ENCODE data around the gene HDAC4. TPM values are rescaled to one million over a fixed set of nuclear protein-coding genes. Genes with fewer than 3 reads are reported as not detected.

HDAC4 gene
- total and polyA plus RNA-seq, 9 of the 15 experiments (the other 6 are each of a cell fraction or from before 2014, with no cell fraction given): 0.11 to 20.2 (median 4.0) TPM

DNA sequence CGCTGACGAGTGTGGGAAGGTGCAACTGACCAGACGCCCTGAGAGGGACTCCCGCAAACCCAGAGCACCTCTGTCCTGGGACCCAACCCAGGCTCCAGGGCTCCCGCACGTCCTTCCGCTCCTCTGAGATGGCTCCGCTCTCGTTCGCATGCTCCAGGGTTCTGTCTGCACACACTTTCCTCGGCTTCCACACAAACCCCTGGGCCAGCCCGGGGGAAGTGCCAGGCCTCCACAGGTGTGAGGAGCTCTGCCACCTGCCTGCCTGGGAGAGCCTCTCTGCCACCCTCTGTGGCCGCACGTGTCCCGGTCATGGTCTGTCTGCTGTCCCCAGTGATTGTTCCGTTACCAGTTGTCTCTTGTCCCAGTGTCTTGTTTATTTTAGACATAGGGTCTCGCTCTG, 222.9 kb downstream of the HDAC4 start:
- Histone ChIP-seq H3K27me3 (ENCODE audit: control insufficient read depth in 2 of 2, insufficient read depth in 2 of 2, low read length in 2 of 2) (no peaks in the 10 kb centered on the region), H3K27ac (ENCODE audit: extremely low read depth, low read depth, low read length) (no peak overlapping the region), H2AFZ (ENCODE audit: low read depth, low read length) (no peak overlapping the region), H3K9ac (ENCODE audit: insufficient read depth in 1 of 2, low read depth in 2 of 2, low read length in 2 of 2) (no peak overlapping the region), H3K36me3 (ENCODE audit: control insufficient read depth, insufficient read depth, low read length) (no peaks in the 10 kb centered on the region), H3K79me2 (ENCODE audit: control insufficient read depth, insufficient read depth, low read length) (no peaks in the 10 kb centered on the region), H3K4me2 (ENCODE audit: insufficient read depth, low read length) (no peak overlapping the region), H3K9me3 (replicated peaks; ENCODE audit: control insufficient read depth, insufficient read depth, low read depth, low read length) (no peaks in the 10 kb centered on the region), H3K9me1 (ENCODE audit: control insufficient read depth, insufficient read depth, low read length) (no peaks in the 10 kb centered on the region), H3K4me1 (replicated peaks in 1 of 2; ENCODE audit: control insufficient read depth in 2 of 2, insufficient read depth in 2 of 2, low read length in 2 of 2) (no peaks in the 10 kb centered on the region), H3K4me3 (no peak overlapping the region), H4K20me1 (replicated peaks; ENCODE audit: control insufficient read depth, insufficient read depth, low read length) (no peaks in the 10 kb centered on the region)
- CTCF ChIA-PET (ENCODE audit: low intra/inter-chr PET ratio): no interaction called here
- intact Hi-C loops (cut with micrococcal nuclease): no loop called here
- POLR2A ChIA-PET: no interaction called here
- WGBS (ENCODE audit: insufficient coverage, low coverage, missing lambda C conversion rate): 90% methylated on average over 9 of the region's 17 CpGs
- no peak for DNase-seq (ENCODE audit: extremely low read depth in 1 of 4, low spot score in 3 of 4)
- in situ Hi-C loops (cut with MboI): no loop called here
- FAIRE-seq: no peak
- BruUV-seq (replicated peaks): no TSS peak
- no peak for ATAC-seq
- TF ChIP-seq ZNF146 (CRISPR knock-in tag; IDR thresholded peaks at IDR 0.05; ENCODE audit: unreplicated experiment): no peak
- TF ChIP-seq ZBTB17 (CRISPR knock-in tag; IDR thresholded peaks at IDR 0.05): no peak
- TF ChIP-seq RBM17 (IDR thresholded peaks at IDR 0.05; ENCODE audit: borderline replicate concordance, low read depth, low read length): no peak
- TF ChIP-seq, protein P1, sequence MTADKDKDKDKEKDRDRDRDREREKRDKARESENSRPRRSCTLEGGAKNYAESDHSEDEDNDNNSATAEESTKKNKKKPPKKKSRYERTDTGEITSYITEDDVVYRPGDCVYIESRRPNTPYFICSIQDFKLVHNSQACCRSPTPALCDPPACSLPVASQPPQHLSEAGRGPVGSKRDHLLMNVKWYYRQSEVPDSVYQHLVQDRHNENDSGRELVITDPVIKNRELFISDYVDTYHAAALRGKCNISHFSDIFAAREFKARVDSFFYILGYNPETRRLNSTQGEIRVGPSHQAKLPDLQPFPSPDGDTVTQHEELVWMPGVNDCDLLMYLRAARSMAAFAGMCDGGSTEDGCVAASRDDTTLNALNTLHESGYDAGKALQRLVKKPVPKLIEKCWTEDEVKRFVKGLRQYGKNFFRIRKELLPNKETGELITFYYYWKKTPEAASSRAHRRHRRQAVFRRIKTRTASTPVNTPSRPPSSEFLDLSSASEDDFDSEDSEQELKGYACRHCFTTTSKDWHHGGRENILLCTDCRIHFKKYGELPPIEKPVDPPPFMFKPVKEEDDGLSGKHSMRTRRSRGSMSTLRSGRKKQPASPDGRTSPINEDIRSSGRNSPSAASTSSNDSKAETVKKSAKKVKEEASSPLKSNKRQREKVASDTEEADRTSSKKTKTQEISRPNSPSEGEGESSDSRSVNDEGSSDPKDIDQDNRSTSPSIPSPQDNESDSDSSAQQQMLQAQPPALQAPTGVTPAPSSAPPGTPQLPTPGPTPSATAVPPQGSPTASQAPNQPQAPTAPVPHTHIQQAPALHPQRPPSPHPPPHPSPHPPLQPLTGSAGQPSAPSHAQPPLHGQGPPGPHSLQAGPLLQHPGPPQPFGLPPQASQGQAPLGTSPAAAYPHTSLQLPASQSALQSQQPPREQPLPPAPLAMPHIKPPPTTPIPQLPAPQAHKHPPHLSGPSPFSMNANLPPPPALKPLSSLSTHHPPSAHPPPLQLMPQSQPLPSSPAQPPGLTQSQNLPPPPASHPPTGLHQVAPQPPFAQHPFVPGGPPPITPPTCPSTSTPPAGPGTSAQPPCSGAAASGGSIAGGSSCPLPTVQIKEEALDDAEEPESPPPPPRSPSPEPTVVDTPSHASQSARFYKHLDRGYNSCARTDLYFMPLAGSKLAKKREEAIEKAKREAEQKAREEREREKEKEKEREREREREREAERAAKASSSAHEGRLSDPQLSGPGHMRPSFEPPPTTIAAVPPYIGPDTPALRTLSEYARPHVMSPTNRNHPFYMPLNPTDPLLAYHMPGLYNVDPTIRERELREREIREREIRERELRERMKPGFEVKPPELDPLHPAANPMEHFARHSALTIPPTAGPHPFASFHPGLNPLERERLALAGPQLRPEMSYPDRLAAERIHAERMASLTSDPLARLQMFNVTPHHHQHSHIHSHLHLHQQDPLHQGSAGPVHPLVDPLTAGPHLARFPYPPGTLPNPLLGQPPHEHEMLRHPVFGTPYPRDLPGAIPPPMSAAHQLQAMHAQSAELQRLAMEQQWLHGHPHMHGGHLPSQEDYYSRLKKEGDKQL (CRISPR knock-in tag; IDR thresholded peaks at IDR 0.05; ENCODE audit: borderline replicate concordance): no peak
- TF ChIP-seq CCNT2 (IDR thresholded peaks at IDR 0.05; ENCODE audit: borderline replicate concordance, extremely low read depth, insufficient read length, low read depth, low read length): no peak
- TF ChIP-seq, protein P2, sequence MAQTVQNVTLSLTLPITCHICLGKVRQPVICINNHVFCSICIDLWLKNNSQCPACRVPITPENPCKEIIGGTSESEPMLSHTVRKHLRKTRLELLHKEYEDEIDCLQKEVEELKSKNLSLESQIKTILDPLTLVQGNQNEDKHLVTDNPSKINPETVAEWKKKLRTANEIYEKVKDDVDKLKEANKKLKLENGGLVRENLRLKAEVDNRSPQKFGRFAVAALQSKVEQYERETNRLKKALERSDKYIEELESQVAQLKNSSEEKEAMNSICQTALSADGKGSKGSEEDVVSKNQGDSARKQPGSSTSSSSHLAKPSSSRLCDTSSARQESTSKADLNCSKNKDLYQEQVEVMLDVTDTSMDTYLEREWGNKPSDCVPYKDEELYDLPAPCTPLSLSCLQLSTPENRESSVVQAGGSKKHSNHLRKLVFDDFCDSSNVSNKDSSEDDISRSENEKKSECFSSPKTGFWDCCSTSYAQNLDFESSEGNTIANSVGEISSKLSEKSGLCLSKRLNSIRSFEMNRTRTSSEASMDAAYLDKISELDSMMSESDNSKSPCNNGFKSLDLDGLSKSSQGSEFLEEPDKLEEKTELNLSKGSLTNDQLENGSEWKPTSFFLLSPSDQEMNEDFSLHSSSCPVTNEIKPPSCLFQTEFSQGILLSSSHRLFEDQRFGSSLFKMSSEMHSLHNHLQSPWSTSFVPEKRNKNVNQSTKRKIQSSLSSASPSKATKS (CRISPR knock-in tag; IDR thresholded peaks at IDR 0.05): no peak
- no peak for TF ChIP-seq ZNF778 (CRISPR knock-in tag; IDR thresholded peaks at IDR 0.05)
- no peak for TF ChIP-seq PHTF2 (CRISPR knock-in tag; IDR thresholded peaks at IDR 0.05)
- no peak for TF ChIP-seq BRCA1 (IDR thresholded peaks at IDR 0.05)
- no peak for TF ChIP-seq BRCA1 (CRISPR knock-in tag; IDR thresholded peaks at IDR 0.05)
- TF ChIP-seq GTF3C2 (IDR thresholded peaks at IDR 0.05; ENCODE audit: borderline replicate concordance, extremely low read depth, insufficient read length): no peak
- no peak for TF ChIP-seq ZC3H8 (IDR thresholded peaks at IDR 0.05)
